Omental fat pad (tissue), 4 donors: ENCODE data around the gene NMRAL1. TPM values are rescaled to one million over a fixed set of nuclear protein-coding genes. Genes with fewer than 3 reads are reported as not detected.

ENCODE experiments used
- ATAC-seq: fragments of 150-250 bp; one replicate; pipeline ENCODE4 v1.9.1; 2016; ENCODE audit warnings: mild to moderate bottlenecking, moderate library complexity; ENCODE audit not compliant: low FRiP score
- DNase-seq: peaks from one replicate; pipeline ENCODE4 v3.0.0-alpha.2; 2019; ENCODE audit warnings: low spot score
- CTCF ChIP-seq, 3 donors: fragments of 450-650 bp; IDR thresholded peaks; one replicate each; pipeline ENCODE4 v1.5.1; 2016 to 2017; ENCODE audit warnings: antibody characterized with exemption in 3 of 3, mild to moderate bottlenecking in 3 of 3, moderate library complexity in 2 of 3
- total RNA-seq, 4 donors: library from RNA; depleted of rRNA; stranded (reverse); fragments of >200 nt; gene quantifications; one replicate each; pipeline ENCODE4 v1.1.0, GENCODE V29; 2016

NMRAL1 gene
- total RNA-seq, 4 donors from 2014 or later, result 27.9 to 56.8 (median 44.5) TPM

- TF ChIP-seq CTCF (IDR thresholded peaks at IDR 0.05), result no peak
- no peak for ATAC-seq
Observed at GRCh38 chr16:4481963-4482362, 7.5 kb upstream of the NMRAL1 start.

DNA sequence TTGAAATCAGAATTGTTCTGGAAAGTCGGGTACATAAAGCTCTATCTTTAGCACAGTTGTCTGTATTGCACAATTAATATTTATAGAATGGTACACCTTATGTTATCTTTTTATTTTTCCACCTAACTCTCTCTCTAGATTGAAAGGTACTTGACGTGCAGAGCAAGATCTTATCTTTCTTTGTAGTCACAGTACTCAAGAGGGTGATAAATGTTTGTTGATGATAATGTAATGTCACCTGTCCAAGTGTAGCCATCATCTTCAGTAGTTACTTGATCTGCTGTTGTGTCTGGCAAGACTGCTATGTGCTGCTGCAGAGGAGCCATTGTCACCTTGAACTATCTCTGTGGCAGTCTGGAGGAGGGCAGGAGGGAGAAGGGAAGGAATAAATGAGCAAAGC lies 7.1 kb upstream of the NMRAL1 start:
- ATAC-seq (no peak), DNase-seq (no peak)
- no peak for TF ChIP-seq CTCF (IDR thresholded peaks at IDR 0.05)

More at GRCh38 chr16:4481963-4482362, 7.5 kb upstream of the NMRAL1 start:
- DNase-seq, result no peak

GRCh38 chr16:4477966-4478365 lies 3.5 kb upstream of the NMRAL1 start:
- DNase-seq, result no peak
- no peak for TF ChIP-seq CTCF (IDR thresholded peaks at IDR 0.05)
- ATAC-seq, result no peak

DNA sequence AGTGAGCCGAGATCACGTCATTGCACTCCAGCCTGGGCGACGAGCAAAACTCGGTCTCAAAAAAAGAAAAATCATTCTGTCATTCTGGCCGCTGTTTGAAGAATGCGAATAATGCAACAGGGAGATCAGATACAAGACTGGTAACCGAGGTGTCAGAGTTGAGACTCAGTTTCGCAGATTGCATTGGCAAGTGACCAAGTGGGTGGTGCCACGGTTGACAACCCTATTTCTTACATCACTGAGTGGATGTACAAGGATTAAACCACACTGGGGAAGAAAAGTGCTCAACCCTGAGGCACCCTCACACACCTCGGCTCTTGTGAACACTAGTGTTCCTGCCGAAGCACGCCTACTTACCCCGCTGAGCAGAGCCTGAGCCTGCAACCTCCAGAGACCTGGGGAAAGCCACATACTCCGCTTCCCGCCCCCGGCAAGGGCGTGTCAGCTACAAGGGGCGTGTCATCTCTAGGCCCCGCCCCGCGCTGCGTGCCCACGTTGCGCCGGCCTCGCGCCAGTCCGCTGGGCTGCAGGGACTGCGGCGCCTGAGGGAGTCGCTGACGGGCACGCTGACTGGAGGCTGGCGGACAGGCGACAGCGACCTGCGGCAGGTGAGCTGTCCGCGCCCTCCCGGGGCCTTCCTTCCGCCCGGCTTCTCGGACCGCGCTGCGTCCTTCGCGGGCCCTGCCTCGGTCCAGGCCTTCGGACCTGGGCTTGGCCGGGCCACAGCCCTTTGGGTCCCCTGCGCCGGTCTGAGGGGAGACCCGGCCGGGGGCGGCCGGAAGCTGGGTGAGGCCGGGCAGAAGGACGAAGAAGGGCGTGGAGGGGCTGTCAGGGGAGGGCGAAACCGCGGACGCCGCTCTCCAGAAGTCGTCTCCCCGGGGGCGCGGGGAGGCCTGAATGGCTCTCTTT lies 1.7 kb upstream of the NMRAL1 start, which contains the start of gene HMOX2:
Gene HMOX2 (plus strand): TSS at position 519 of the 909 bp plus-strand sequence. CDS start 29,127 bp downstream, outside the sequence.
- peak; percentile 90 for DNase-seq
- ATAC-seq, result peak; percentile 93
- TF ChIP-seq CTCF (IDR thresholded peaks at IDR 0.05), result no peak

- DNase-seq (no peak), ATAC-seq (no peak)
- TF ChIP-seq CTCF (IDR thresholded peaks at IDR 0.05), result no peak
Observed at GRCh38 chr16:4472880-4473279, 1.5 kb downstream of the NMRAL1 start.

DNA sequence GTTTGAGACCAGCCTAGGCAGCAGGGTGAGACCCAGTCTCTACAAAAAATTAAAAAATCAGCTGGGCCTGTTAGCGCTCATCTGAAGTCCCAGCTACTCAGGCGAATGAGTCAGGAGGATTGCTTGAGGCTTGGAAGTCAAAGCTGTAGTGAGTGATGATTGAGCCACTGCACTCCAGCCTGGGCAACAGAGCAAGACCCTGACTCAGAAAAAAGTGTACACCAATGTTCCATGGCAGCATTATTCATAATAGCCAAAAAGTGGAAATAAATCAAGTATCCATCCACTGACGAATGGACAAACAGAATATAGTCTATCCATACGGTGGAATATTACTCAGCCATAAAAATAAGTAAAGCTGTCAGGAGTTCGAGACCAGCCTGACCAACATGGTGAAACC lies 2.6 kb downstream of the NMRAL1 start:
- no peak for DNase-seq
- no peak for TF ChIP-seq CTCF (IDR thresholded peaks at IDR 0.05)
- no peak for ATAC-seq

- ATAC-seq, result no peak
- TF ChIP-seq CTCF (IDR thresholded peaks at IDR 0.05), result no peak
- DNase-seq, result no peak
Observed at GRCh38 chr16:4468972-4469371, 5.5 kb downstream of the NMRAL1 start.
